DOHH2 (cell line): Measurements from ENCODE around the gene SARM1.

Source experiments
- H3F3A ChIP-seq: fragments of 200-600 bp; sonication (generic), shearing (Covaris generic); 2 replicates; pipeline ENCODE4 v1.6.0; 2016; ENCODE audit warnings: antibody characterized with exemption, mild to moderate bottlenecking; ENCODE audit not compliant: control insufficient read depth, insufficient read depth
- H3K27ac ChIP-seq: fragments of 200-600 bp; sonication (generic); 2 replicates; pipeline ENCODE4 v1.5.1; 2014; ENCODE audit warnings: low read depth, mild to moderate bottlenecking, low read length, moderate library complexity
- H3K27me3 ChIP-seq: fragments of 200-600 bp; sonication (generic); 2 replicates; pipeline ENCODE4 v1.6.1; 2014; ENCODE audit warnings: mild to moderate bottlenecking, low read length, mixed read lengths; ENCODE audit not compliant: control insufficient read depth
- H3K36me3 ChIP-seq: fragments of 200-600 bp; sonication (generic); 2 replicates; pipeline ENCODE4 v1.6.1; 2014; ENCODE audit warnings: mild to moderate bottlenecking, low read length, moderate library complexity, mixed read lengths; ENCODE audit not compliant: control insufficient read depth
- H3K4me1 ChIP-seq: fragments of 200-600 bp; sonication (generic); 2 replicates; pipeline ENCODE4 v1.6.1; 2014; ENCODE audit warnings: mild to moderate bottlenecking, low read length, mixed read lengths; ENCODE audit not compliant: control insufficient read depth
- H3K4me2 ChIP-seq: fragments of 200-600 bp; sonication (generic); 2 replicates; pipeline ENCODE4 v1.6.0; 2014; ENCODE audit warnings: mild to moderate bottlenecking, low read length, moderate library complexity
- H3K4me3 ChIP-seq: fragments of 200-600 bp; sonication (generic); 2 replicates; pipeline ENCODE4 v1.5.1; 2014; ENCODE audit warnings: mild to moderate bottlenecking, low read length, mixed read lengths
- H3K79me2 ChIP-seq: fragments of 200-600 bp; sonication (generic); 2 replicates; pipeline ENCODE4 v1.6.1; 2014; ENCODE audit warnings: mild to moderate bottlenecking, low read length, mixed read lengths; ENCODE audit not compliant: control insufficient read depth
- H3K9me2 ChIP-seq: fragments of 200-600 bp; sonication (generic); replicated peaks from 2 replicates; pipeline ENCODE4 v1.6.1; 2014; ENCODE audit warnings: mild to moderate bottlenecking, low read length, mixed read lengths; ENCODE audit not compliant: control insufficient read depth
- H3K9me3 ChIP-seq: fragments of 200-600 bp; sonication (generic); 2 replicates; pipeline ENCODE4 v1.6.1; 2014; ENCODE audit warnings: antibody characterized with exemption, low read length, mixed read lengths; ENCODE audit not compliant: control insufficient read depth, insufficient read depth
- H4K20me1 ChIP-seq: fragments of 200-600 bp; sonication (generic); 2 replicates; pipeline ENCODE4 v1.6.0; 2014; ENCODE audit warnings: low read depth, mild to moderate bottlenecking, antibody characterized with exemption, low read length, moderate library complexity; ENCODE audit not compliant: control insufficient read depth, insufficient read depth
- CTCF ChIP-seq: fragments of 200-600 bp; sonication (generic); IDR thresholded peaks from one replicate; pipeline ENCODE4 v1.5.1; 2014; ENCODE audit warnings: antibody characterized with exemption, mild to moderate bottlenecking, low read depth, low read length; ENCODE audit not compliant: poor library complexity, severe bottlenecking
- EZH2phosphoT487 ChIP-seq: fragments of 200-600 bp; sonication (generic); IDR thresholded peaks from 2 replicates; pipeline ENCODE4 v1.6.1; 2017; ENCODE audit warnings: borderline replicate concordance, mild to moderate bottlenecking, antibody characterized with exemption, low read length, moderate library complexity, mixed read lengths

The SARM1 gene

DNA sequence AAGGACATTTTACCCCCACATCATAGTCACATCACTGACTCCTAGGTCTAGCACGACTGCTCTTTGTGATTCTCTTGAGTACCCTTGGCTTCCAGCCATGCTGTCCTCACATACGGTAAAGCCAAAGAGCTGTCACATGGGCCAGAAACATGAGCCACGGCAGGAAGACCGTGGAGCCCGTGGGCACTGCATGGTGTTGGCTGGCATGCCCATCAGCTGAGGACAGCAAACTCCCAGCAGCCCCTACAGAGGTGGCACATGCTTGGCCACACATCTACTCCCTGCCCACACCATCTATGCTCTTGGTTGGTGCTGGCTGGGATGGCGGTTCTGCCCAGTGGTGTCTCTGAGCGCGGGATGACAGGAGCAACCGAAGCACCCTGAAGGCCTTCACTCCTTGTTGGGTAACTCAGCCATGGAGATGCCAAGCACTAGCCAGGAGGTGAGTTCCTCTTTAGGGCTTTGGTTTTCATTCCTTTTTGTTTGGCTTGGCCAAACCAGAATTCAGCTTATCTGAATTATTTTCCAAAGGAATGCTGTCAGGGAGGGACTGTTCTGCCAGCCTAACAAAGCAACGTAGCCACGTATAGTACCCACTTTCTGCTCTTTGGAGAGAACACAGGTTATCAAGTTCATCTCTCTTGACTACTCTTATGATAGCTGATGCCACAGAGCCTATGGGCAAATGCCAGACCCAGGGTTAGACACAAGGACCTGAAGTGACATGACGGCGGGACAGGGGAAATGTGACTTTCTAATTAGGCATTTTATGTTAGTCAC is 25.9 kb upstream of the SARM1 start:
- Histone ChIP-seq H3K4me1 (peaks cover 3% of the 10 kb centered on the region; the same call in 1 of the 2 replicates), H3K36me3 (peaks cover 84% of the 10 kb centered on the region), H3K79me2 (no peaks in the 10 kb centered on the region), H3K9me3 (no peaks in the 10 kb centered on the region), H3F3A (peaks cover 7% of the 10 kb centered on the region; the same call in 1 of the 2 replicates), H3K4me2 (no peak overlapping the region), H3K9me2 (no peaks in the 10 kb centered on the region), H3K27ac (no peak overlapping the region), H3K4me3 (no peak overlapping the region), H3K27me3 (no peaks in the 10 kb centered on the region), H4K20me1 (no peaks in the 10 kb centered on the region)
- no peak for TF ChIP-seq EZH2phosphoT487
- TF ChIP-seq CTCF, result no peak

DNA sequence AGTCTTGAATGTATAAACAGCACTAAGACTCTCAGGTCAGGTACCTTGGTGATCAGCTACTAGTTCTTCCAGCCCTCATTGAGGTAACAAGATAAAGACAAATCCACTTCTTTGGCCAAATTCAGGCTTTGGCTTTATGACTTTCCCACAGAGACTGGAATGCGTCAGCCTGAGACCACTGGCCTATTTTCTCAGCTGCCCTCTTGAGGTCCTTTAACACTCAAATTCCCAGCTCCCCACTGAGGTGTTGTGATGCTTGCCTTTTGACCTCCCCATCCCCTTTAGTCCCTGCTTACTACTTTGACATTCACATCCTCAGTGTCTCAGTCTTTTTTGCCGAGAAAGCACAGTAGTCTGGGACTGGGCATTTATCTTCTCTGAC is 25.3 kb upstream of the SARM1 start:
- no peaks in the 10 kb centered on the region for H3K79me2 ChIP-seq
- no peaks in the 10 kb centered on the region for H4K20me1 ChIP-seq
- H3K27me3 ChIP-seq, result no peaks in the 10 kb centered on the region
- no peak for TF ChIP-seq CTCF
- no peak for TF ChIP-seq EZH2phosphoT487
- peaks cover 7% of the 10 kb centered on the region; the same call in 1 of the 2 replicates for H3F3A ChIP-seq
- H3K4me3 ChIP-seq, result no peak overlapping the region
- H3K27ac ChIP-seq, result no peak overlapping the region
- peaks cover 89% of the 10 kb centered on the region for H3K36me3 ChIP-seq
- H3K9me3 ChIP-seq, result no peaks in the 10 kb centered on the region
- peaks cover 3% of the 10 kb centered on the region; the same call in 1 of the 2 replicates for H3K4me1 ChIP-seq
- H3K4me2 ChIP-seq, result no peak overlapping the region
- no peaks in the 10 kb centered on the region for H3K9me2 ChIP-seq

- Histone ChIP-seq H3K4me2 (no peak overlapping the region), H3K36me3 (peaks cover 89% of the 10 kb centered on the region), H3K9me2 (no peaks in the 10 kb centered on the region), H3K27ac (no peak overlapping the region), H3K4me3 (no peak overlapping the region), H3K9me3 (no peaks in the 10 kb centered on the region), H3F3A (peaks cover 7% of the 10 kb centered on the region; the same call in 1 of the 2 replicates), H4K20me1 (no peaks in the 10 kb centered on the region), H3K27me3 (no peaks in the 10 kb centered on the region), H3K79me2 (no peaks in the 10 kb centered on the region), H3K4me1 (peaks cover 3% of the 10 kb centered on the region; the same call in 1 of the 2 replicates)
- TF ChIP-seq CTCF, result no peak
- TF ChIP-seq EZH2phosphoT487, result no peak
Measured at GRCh38 chr17:28346746-28347246, 24.7 kb upstream of the SARM1 start.
